Activated B cell treated with CpG ODN at 0.5 μM for 24 hours (primary cell): ENCODE results near the gene RBAK. TPM values are rescaled to one million over a fixed set of nuclear protein-coding genes. Genes with fewer than 3 reads are reported as not detected.

Experiments
- ATAC-seq: fragments of 200-7000 bp; cut with Tn5 transposase; one replicate; pipeline ENCODE4 v1.10.0; 2021; ENCODE audit warnings: low read depth, mild to moderate bottlenecking, moderate library complexity
- CTCF ChIA-PET: fragments of 350-600 bp; sonication (Branson Sonifier 250); formaldehyde crosslinking; loops from one replicate; lab custom pipeline; 2021; ENCODE audit warnings: antibody characterized with exemption; lab: Charles Lee
- POLR2A ChIA-PET: fragments of 350-600 bp; sonication (Branson Sonifier 250); formaldehyde crosslinking; loops from one replicate; lab custom pipeline; 2021; ENCODE audit warnings: antibody characterized with exemption; lab: Charles Lee
- DNase-seq: peaks from one replicate; pipeline ENCODE4 v3.0.0; 2022
- H3K27ac Mint-ChIP-seq: one replicate; pipeline ENCODE4 v1.8.0; 2020; ENCODE audit warnings: mixed read lengths
- H3K27me3 Mint-ChIP-seq: one replicate; pipeline ENCODE4 v1.8.0; 2021; ENCODE audit warnings: mixed read lengths
- H3K36me3 Mint-ChIP-seq: one replicate; pipeline ENCODE4 v1.8.0; 2021; ENCODE audit warnings: low read depth, mixed read lengths
- H3K4me1 Mint-ChIP-seq: one replicate; pipeline ENCODE4 v1.8.0; 2021; ENCODE audit warnings: mixed read lengths
- H3K4me3 Mint-ChIP-seq: one replicate; pipeline ENCODE4 v1.8.0; 2020; ENCODE audit warnings: mild to moderate bottlenecking, mixed read lengths
- H3K9me3 Mint-ChIP-seq: one replicate; pipeline ENCODE4 v1.8.0; 2020; ENCODE audit warnings: mixed read lengths
- CTCF ChIP-seq: fragments of 200-600 bp; IDR thresholded peaks from one replicate; pipeline ENCODE4 v1.8.0; 2022; ENCODE audit warnings: antibody characterized with exemption, mild to moderate bottlenecking
- intact Hi-C: fragments of 100-400 bp; cut with micrococcal nuclease; formaldehyde crosslinking; loops from one replicate; pipeline ENCODE4 v1.15.1; 2024
- total RNA-seq: library from RNA; stranded (reverse); gene quantifications from 2 replicates; pipeline ENCODE4 v1.2.3, GENCODE V29; 2022

Gene RBAK
- total RNA-seq, 1 donor from 2014 or later = 20.2 TPM

- Mint-ChIP-seq H3K27ac (no peak overlapping the region), H3K36me3 (peaks cover 1% of the 10 kb centered on the region), H3K27me3 (peaks cover 2% of the 10 kb centered on the region), H3K4me3 (no peak overlapping the region), H3K4me1 (no peaks in the 10 kb centered on the region), H3K9me3 (peaks cover 4% of the 10 kb centered on the region)
- ChIA-PET POLR2A (no interaction called here), CTCF (interaction anchor here (0.7 to 1.4 kb wide), 3 partner anchors 115 to 290 kb away, joined by 3 read pairs; no protein-coding TSS in a partner anchor)
- DNase-seq (no peak), ATAC-seq (no peak)
- TF ChIP-seq CTCF = no peak
- intact Hi-C loops = no loop called here
Measured at GRCh38 chr7:5088906-5089305, 43.2 kb downstream of the RBAK start.

DNA sequence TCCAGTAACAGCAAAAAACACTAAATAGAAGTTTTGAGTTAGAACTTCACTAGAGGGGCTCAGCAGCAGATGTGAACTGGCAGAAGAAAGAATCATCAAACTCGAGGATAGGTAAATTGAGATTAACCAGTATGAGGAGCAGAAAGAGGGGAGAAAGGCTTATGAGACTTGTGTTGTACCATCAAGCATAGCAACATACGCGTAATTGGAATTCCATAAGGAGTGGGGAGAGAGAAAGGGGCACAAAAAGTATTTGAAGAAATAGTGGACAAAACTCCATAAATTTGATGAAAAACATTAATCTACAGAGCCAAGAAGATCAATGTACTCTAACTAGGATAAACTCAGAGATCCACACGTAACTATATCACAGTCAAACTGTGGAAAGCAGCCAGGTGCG lies 48.3 kb downstream of the RBAK start:
- CTCF ChIA-PET = no interaction called here
- no peaks in the 10 kb centered on the region for H3K4me1 Mint-ChIP-seq
- intact Hi-C loops = no loop called here
- H3K36me3 Mint-ChIP-seq = peaks cover 3% of the 10 kb centered on the region
- DNase-seq = no peak
- no peak overlapping the region for H3K27ac Mint-ChIP-seq
- no peak for ATAC-seq
- no peak for TF ChIP-seq CTCF
- peaks cover 3% of the 10 kb centered on the region for H3K27me3 Mint-ChIP-seq
- peaks cover 14% of the 10 kb centered on the region for H3K9me3 Mint-ChIP-seq
- no peak overlapping the region for H3K4me3 Mint-ChIP-seq
- POLR2A ChIA-PET = no interaction called here

- Mint-ChIP-seq H3K27ac (no peak overlapping the region), H3K27me3 (peaks cover 1% of the 10 kb centered on the region), H3K9me3 (peaks cover 19% of the 10 kb centered on the region), H3K4me1 (no peaks in the 10 kb centered on the region), H3K36me3 (peaks cover 3% of the 10 kb centered on the region), H3K4me3 (no peak overlapping the region)
- POLR2A ChIA-PET = no interaction called here
- CTCF ChIA-PET = no interaction called here
- intact Hi-C loops = no loop called here
- no peak for ATAC-seq
- no peak for TF ChIP-seq CTCF
- no peak for DNase-seq
Measured at GRCh38 chr7:5094641-5095040, 49.0 kb downstream of the RBAK start.

GRCh38 chr7:5116359-5116758 lies 70.7 kb downstream of the RBAK start:
- no peak for TF ChIP-seq CTCF
- H3K4me3 Mint-ChIP-seq = no peak overlapping the region
- H3K27ac Mint-ChIP-seq = no peak overlapping the region
- peaks cover 7% of the 10 kb centered on the region for H3K27me3 Mint-ChIP-seq
- no peaks in the 10 kb centered on the region for H3K4me1 Mint-ChIP-seq
- no peaks in the 10 kb centered on the region for H3K9me3 Mint-ChIP-seq
- CTCF ChIA-PET = no interaction called here
- ATAC-seq = no peak
- intact Hi-C loops = no loop called here
- POLR2A ChIA-PET = no interaction called here
- DNase-seq = no peak
- H3K36me3 Mint-ChIP-seq = no peaks in the 10 kb centered on the region

DNA sequence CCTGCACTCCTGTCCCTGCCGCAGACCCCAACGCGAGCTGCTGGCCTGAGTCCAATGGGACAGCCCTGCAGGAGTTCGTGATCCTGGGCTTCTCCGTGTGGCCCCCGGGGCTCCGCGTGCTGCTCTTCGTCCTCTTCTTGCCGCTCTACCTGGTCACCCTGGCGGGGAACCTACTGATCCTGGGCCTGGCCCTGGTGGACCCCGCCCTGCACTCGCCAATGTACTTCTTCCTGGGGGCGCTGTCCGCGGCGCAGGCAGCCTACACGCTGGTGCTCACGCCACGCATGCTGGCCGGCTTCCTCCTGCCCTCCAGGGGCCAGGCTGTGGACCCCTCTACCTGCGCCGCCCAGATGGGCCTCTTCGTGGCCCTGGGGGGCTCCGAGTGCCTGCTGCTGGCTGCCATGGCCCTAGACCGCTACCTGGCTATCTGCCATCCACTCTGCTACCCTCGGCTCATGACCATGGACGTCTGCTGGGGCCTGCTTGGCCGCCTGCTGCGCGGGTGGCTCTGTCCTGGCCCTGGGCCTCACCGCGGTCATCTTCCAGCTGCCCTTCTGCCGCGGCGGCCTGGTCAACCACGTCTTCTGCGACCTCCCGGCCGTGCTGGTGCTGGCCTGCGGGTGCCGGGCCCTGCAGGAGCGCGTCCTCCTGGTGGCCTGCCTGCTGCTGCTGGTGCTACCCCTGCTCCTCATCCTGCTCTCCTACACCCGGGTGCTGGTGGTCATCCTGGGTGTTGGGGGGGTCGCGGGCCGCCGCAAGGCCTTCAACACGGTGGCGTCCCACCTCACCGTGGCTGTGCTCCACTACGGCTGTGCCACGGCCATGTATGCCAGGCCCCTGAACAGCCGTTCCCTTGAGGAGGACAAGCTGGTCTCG lies 71.7 kb downstream of the RBAK start:
- Mint-ChIP-seq H3K9me3 (no peaks in the 10 kb centered on the region), H3K27ac (no peak overlapping the region), H3K4me3 (no peak overlapping the region), H3K4me1 (no peaks in the 10 kb centered on the region), H3K36me3 (no peaks in the 10 kb centered on the region), H3K27me3 (peaks cover 7% of the 10 kb centered on the region)
- POLR2A ChIA-PET = no interaction called here
- intact Hi-C loops = no loop called here
- TF ChIP-seq CTCF = no peak
- CTCF ChIA-PET = no interaction called here
- DNase-seq (no peak), ATAC-seq (no peak)

Other genes starting within 250 kb of the RBAK start
- 0.07 TPM in 1 of 2 replicates, not detected in the other for gene PAPOLB, start 183.8 kb upstream of the RBAK start, total RNA-seq
- not detected in 2 replicates for gene RADIL, start 162.1 kb upstream of the RBAK start, total RNA-seq
- not detected in 2 replicates for gene MMD2, start 86.7 kb upstream of the RBAK start, total RNA-seq
- 68.4 and 75.3 TPM in 2 replicates for gene WIPI2, start 144.4 kb downstream of the RBAK start, total RNA-seq
- 0.32 and 0.38 TPM in 2 replicates for gene SLC29A4, start 237.1 kb downstream of the RBAK start, total RNA-seq